Measurements from ENCODE around the gene CCL8. TPM values are rescaled to one million over a fixed set of nuclear protein-coding genes. Genes with fewer than 3 reads are reported as not detected.

Gene CCL8
- polyA plus RNA-seq, 2 donors = 0.08 TPM; not detected in 1

DNA sequence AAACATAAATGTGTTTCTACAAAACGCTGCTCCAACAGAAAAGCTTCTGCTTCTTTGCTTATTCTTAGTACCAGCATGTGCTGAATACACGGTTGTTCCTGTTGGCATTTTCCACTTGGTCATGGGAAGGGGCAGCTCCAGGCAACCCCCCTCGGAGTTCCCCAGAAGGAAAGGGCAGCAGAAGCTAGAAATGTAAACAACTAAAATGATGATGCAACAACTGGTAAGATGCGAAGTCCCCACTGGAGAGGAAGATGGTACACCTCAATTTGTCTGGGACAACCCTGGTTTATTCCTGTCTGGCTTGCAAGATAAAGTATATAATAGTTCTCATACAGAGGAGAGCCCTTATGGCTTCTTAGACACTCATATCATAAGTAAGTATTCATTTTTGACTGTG lies 27.8 kb downstream of the CCL8 start:
- Histone ChIP-seq H3K4me3 (ENCODE audit: low read depth in 1 of 2, low read length in 2 of 2) (no peak overlapping the region), H3K27me3 (ENCODE audit: control insufficient read depth in 1 of 2, insufficient read depth in 2 of 2, low read length in 2 of 2) (no peaks in the 10 kb centered on the region), H3K9me3 (ENCODE audit: control insufficient read depth in 2 of 2, insufficient read depth in 1 of 2, low read depth in 1 of 2, low read length in 1 of 2) (no peaks in the 10 kb centered on the region), H3K4me1 (ENCODE audit: control insufficient read depth in 2 of 2, insufficient read depth in 2 of 2, low read length in 1 of 2) (no peaks in the 10 kb centered on the region), H3K27ac (ENCODE audit: low read depth in 2 of 2, low read length in 1 of 2) (no peak overlapping the region), H3K36me3 (ENCODE audit: control insufficient read depth in 2 of 2, insufficient read depth in 2 of 2, low read length in 1 of 2) (no peaks in the 10 kb centered on the region)
- WGBS, 2 donors = 63 to 66% methylated on average over 4 of the region's 4 CpGs

GRCh38 chr17:34349751-34350150 lies 30.5 kb downstream of the CCL8 start:
- H3K9me3 ChIP-seq (ENCODE audit: control insufficient read depth in 2 of 2, insufficient read depth in 1 of 2, low read depth in 1 of 2, low read length in 1 of 2) = no peaks in the 10 kb centered on the region
- no peaks in the 10 kb centered on the region for H3K27me3 ChIP-seq (ENCODE audit: control insufficient read depth in 1 of 2, insufficient read depth in 2 of 2, low read length in 2 of 2)
- H3K36me3 ChIP-seq (ENCODE audit: control insufficient read depth in 2 of 2, insufficient read depth in 2 of 2, low read length in 1 of 2) = no peaks in the 10 kb centered on the region
- 50 to 56% methylated on average over 4 of the region's 4 CpGs for WGBS, 2 donors
- no peaks in the 10 kb centered on the region for H3K4me1 ChIP-seq (ENCODE audit: control insufficient read depth in 2 of 2, insufficient read depth in 2 of 2, low read length in 1 of 2)
- H3K4me3 ChIP-seq (ENCODE audit: low read depth in 1 of 2, low read length in 2 of 2) = no peak overlapping the region
- H3K27ac ChIP-seq (ENCODE audit: low read depth in 2 of 2, low read length in 1 of 2) = no peak overlapping the region

- no peaks in the 10 kb centered on the region for H3K27me3 ChIP-seq (ENCODE audit: control insufficient read depth in 1 of 2, insufficient read depth in 2 of 2, low read length in 2 of 2)
- no peak overlapping the region for H3K4me3 ChIP-seq (ENCODE audit: low read depth in 1 of 2, low read length in 2 of 2)
- H3K4me1 ChIP-seq (ENCODE audit: control insufficient read depth in 2 of 2, insufficient read depth in 2 of 2, low read length in 1 of 2) = no peaks in the 10 kb centered on the region
- H3K36me3 ChIP-seq (ENCODE audit: control insufficient read depth in 2 of 2, insufficient read depth in 2 of 2, low read length in 1 of 2) = no peaks in the 10 kb centered on the region
- H3K27ac ChIP-seq (ENCODE audit: low read depth in 2 of 2, low read length in 1 of 2) = no peak overlapping the region
- no peaks in the 10 kb centered on the region for H3K9me3 ChIP-seq (ENCODE audit: control insufficient read depth in 2 of 2, insufficient read depth in 1 of 2, low read depth in 1 of 2, low read length in 1 of 2)
- 87 to 92% methylated on average over 1 of the region's 1 CpG for WGBS, 2 donors
Observed at GRCh38 chr17:34351096-34351495, 31.9 kb downstream of the CCL8 start.

GRCh38 chr17:34352191-34352590 lies 33.0 kb downstream of the CCL8 start:
- H3K4me1 ChIP-seq (ENCODE audit: control insufficient read depth in 2 of 2, insufficient read depth in 2 of 2, low read length in 1 of 2) = no peaks in the 10 kb centered on the region
- no peak overlapping the region for H3K27ac ChIP-seq (ENCODE audit: low read depth in 2 of 2, low read length in 1 of 2)
- H3K36me3 ChIP-seq (ENCODE audit: control insufficient read depth in 2 of 2, insufficient read depth in 2 of 2, low read length in 1 of 2) = no peaks in the 10 kb centered on the region
- no peaks in the 10 kb centered on the region for H3K27me3 ChIP-seq (ENCODE audit: control insufficient read depth in 1 of 2, insufficient read depth in 2 of 2, low read length in 2 of 2)
- no peak overlapping the region for H3K4me3 ChIP-seq (ENCODE audit: low read depth in 1 of 2, low read length in 2 of 2)
- no peaks in the 10 kb centered on the region for H3K9me3 ChIP-seq (ENCODE audit: control insufficient read depth in 2 of 2, insufficient read depth in 1 of 2, low read depth in 1 of 2, low read length in 1 of 2)

DNA sequence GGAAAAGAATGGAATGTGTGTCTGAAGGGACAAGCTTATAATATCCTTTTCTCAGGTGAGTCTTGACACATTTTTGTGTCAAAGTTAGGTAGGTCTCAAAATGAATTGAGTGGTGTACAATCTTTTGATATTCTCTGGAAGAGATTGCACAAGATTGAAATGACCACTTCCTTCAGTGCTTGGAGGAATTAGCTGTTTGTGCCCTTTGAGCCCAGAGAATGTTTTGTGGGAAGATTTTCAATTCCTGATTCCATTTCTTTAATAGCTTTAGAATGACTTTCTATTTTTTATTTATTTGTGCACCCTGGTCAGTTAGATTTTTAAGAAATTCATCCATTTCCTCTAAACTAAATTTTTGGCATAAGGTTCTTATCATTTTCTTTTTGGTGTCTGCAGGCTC lies 35.4 kb downstream of the CCL8 start:
- H3K4me3 ChIP-seq (ENCODE audit: low read depth in 1 of 2, low read length in 2 of 2) = no peak overlapping the region
- H3K36me3 ChIP-seq (ENCODE audit: control insufficient read depth in 2 of 2, insufficient read depth in 2 of 2, low read length in 1 of 2) = no peaks in the 10 kb centered on the region
- H3K27ac ChIP-seq (ENCODE audit: low read depth in 2 of 2, low read length in 1 of 2) = no peak overlapping the region
- H3K27me3 ChIP-seq (ENCODE audit: control insufficient read depth in 1 of 2, insufficient read depth in 2 of 2, low read length in 2 of 2) = no peaks in the 10 kb centered on the region
- no peaks in the 10 kb centered on the region for H3K9me3 ChIP-seq (ENCODE audit: control insufficient read depth in 2 of 2, insufficient read depth in 1 of 2, low read depth in 1 of 2, low read length in 1 of 2)
- H3K4me1 ChIP-seq (ENCODE audit: control insufficient read depth in 2 of 2, insufficient read depth in 2 of 2, low read length in 1 of 2) = no peaks in the 10 kb centered on the region

- Histone ChIP-seq H3K27ac (ENCODE audit: low read depth in 2 of 2, low read length in 1 of 2) (no peak within 1 kb of the TSS), H3K4me3 (ENCODE audit: low read depth in 1 of 2, low read length in 2 of 2) (no peak within 1 kb of the TSS), H3K4me1 (ENCODE audit: control insufficient read depth in 2 of 2, insufficient read depth in 2 of 2, low read length in 1 of 2) (no peaks in the 10 kb centered on the region), H3K36me3 (ENCODE audit: control insufficient read depth in 2 of 2, insufficient read depth in 2 of 2, low read length in 1 of 2) (no peaks in the 10 kb centered on the region), H3K9me3 (ENCODE audit: control insufficient read depth in 2 of 2, insufficient read depth in 1 of 2, low read depth in 1 of 2, low read length in 1 of 2) (no peaks in the 10 kb centered on the region), H3K27me3 (ENCODE audit: control insufficient read depth in 1 of 2, insufficient read depth in 2 of 2, low read length in 2 of 2) (no peaks in the 10 kb centered on the region)
- 90 to 92% methylated on average over 5 of the region's 5 CpGs for WGBS, 2 donors
Observed at GRCh38 chr17:34356194-34356593, 37.0 kb downstream of the CCL8 start, which contains the start of gene CCL13. Gene CCL13, plus strand, starts transcription at chr17:34356480. Its CDS starts 47 bp downstream, at chr17:34356527.

DNA sequence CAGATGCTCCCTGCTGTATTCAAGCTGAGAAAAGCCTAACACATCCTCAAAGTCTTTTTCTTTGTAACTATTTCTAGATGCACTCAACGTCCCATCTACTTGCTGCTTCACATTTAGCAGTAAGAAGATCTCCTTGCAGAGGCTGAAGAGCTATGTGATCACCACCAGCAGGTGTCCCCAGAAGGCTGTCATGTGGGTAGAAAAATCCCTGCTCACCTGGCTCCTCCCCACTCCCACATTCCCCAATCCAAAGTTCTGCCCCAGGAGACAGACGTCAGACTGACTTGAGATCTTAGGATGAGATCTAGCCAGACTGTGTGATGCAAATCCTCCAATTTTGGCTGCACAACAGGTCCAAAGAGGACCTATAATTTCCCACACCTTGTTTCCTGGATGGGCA lies 38.2 kb downstream of the CCL8 start:
- Histone ChIP-seq H3K36me3 (ENCODE audit: control insufficient read depth in 2 of 2, insufficient read depth in 2 of 2, low read length in 1 of 2) (no peaks in the 10 kb centered on the region), H3K9me3 (ENCODE audit: control insufficient read depth in 2 of 2, insufficient read depth in 1 of 2, low read depth in 1 of 2, low read length in 1 of 2) (no peaks in the 10 kb centered on the region), H3K27me3 (ENCODE audit: control insufficient read depth in 1 of 2, insufficient read depth in 2 of 2, low read length in 2 of 2) (no peaks in the 10 kb centered on the region), H3K4me3 (ENCODE audit: low read depth in 1 of 2, low read length in 2 of 2) (no peak overlapping the region), H3K27ac (ENCODE audit: low read depth in 2 of 2, low read length in 1 of 2) (no peak overlapping the region), H3K4me1 (ENCODE audit: control insufficient read depth in 2 of 2, insufficient read depth in 2 of 2, low read length in 1 of 2) (no peaks in the 10 kb centered on the region)
- 68 to 80% methylated on average over 2 of the region's 2 CpGs for WGBS, 2 donors

DNA sequence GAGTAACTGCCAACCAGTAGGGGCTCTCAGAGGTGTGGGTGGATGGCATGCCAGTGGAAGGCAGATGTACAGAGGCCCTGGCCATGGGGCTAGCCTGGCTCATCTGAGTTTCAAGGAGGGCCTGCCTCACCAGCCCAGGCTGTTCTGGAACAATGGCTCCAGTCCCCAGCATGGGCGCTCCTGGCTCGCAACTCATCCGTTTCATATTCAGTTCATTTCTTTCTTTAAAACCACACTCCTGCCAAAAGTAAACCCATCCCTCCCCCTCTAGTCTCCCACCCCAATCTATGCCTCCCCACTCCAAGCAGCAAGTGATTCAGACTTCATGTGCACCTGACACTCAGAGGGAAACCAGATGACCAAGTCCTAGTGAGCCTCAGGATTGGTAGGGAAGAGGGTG lies 39.4 kb downstream of the CCL8 start:
- Histone ChIP-seq H3K4me1 (ENCODE audit: control insufficient read depth in 2 of 2, insufficient read depth in 2 of 2, low read length in 1 of 2) (no peaks in the 10 kb centered on the region), H3K9me3 (ENCODE audit: control insufficient read depth in 2 of 2, insufficient read depth in 1 of 2, low read depth in 1 of 2, low read length in 1 of 2) (no peaks in the 10 kb centered on the region), H3K4me3 (ENCODE audit: low read depth in 1 of 2, low read length in 2 of 2) (no peak overlapping the region), H3K27me3 (ENCODE audit: control insufficient read depth in 1 of 2, insufficient read depth in 2 of 2, low read length in 2 of 2) (no peaks in the 10 kb centered on the region), H3K27ac (ENCODE audit: low read depth in 2 of 2, low read length in 1 of 2) (no peak overlapping the region), H3K36me3 (ENCODE audit: control insufficient read depth in 2 of 2, insufficient read depth in 2 of 2, low read length in 1 of 2) (no peaks in the 10 kb centered on the region)
- 87 to 96% methylated on average over 3 of the region's 3 CpGs for WGBS, 2 donors

DNA sequence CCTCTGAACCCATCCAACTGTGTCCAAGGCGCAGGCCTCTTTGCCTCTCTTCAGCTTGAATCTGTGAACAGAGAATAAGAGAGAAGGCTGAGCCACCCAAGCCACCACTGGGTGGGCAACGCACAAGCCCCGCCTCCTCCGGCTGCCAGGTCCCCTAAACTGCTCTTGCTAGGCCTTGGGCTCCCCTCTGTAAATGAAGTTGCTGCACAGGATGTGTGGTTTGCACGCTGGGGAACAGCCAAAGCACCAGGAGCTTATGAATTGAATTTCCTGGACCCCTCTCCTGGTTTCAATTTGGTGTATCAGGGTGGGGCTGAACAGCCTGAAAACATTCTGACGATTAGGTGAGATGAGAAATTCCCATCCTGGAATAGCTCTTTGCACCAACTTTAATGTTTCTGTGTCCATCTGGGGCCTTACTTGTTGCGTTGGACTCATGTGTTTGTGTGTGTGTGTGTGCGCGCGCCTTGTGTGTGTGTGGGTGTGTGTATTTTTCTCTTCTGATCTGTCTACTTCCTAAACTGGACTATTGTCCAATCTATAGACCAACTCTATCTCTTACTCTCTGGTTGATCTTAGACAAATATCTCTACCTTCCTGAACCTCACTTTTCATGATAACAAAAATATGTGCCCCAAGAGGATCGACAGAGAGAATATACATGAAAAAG lies 41.5 kb downstream of the CCL8 start:
- no peaks in the 10 kb centered on the region for H3K27me3 ChIP-seq (ENCODE audit: control insufficient read depth in 1 of 2, insufficient read depth in 2 of 2, low read length in 2 of 2)
- H3K27ac ChIP-seq (ENCODE audit: low read depth in 2 of 2, low read length in 1 of 2) = no peak overlapping the region
- H3K4me3 ChIP-seq (ENCODE audit: low read depth in 1 of 2, low read length in 2 of 2) = no peak overlapping the region
- H3K9me3 ChIP-seq (ENCODE audit: control insufficient read depth in 2 of 2, insufficient read depth in 1 of 2, low read depth in 1 of 2, low read length in 1 of 2) = no peaks in the 10 kb centered on the region
- no peaks in the 10 kb centered on the region for H3K36me3 ChIP-seq (ENCODE audit: control insufficient read depth in 2 of 2, insufficient read depth in 2 of 2, low read length in 1 of 2)
- H3K4me1 ChIP-seq (ENCODE audit: control insufficient read depth in 2 of 2, insufficient read depth in 2 of 2, low read length in 1 of 2) = no peaks in the 10 kb centered on the region
- WGBS, 2 donors = 79 to 80% methylated on average over 11 of the region's 11 CpGs

- H3K27ac ChIP-seq (ENCODE audit: low read depth in 2 of 2, low read length in 1 of 2) = no peak overlapping the region
- no peaks in the 10 kb centered on the region for H3K36me3 ChIP-seq (ENCODE audit: control insufficient read depth in 2 of 2, insufficient read depth in 2 of 2, low read length in 1 of 2)
- no peaks in the 10 kb centered on the region for H3K9me3 ChIP-seq (ENCODE audit: control insufficient read depth in 2 of 2, insufficient read depth in 1 of 2, low read depth in 1 of 2, low read length in 1 of 2)
- H3K4me1 ChIP-seq (ENCODE audit: control insufficient read depth in 2 of 2, insufficient read depth in 2 of 2, low read length in 1 of 2) = no peaks in the 10 kb centered on the region
- H3K4me3 ChIP-seq (ENCODE audit: low read depth in 1 of 2, low read length in 2 of 2) = no peak overlapping the region
- WGBS, 2 donors = 15 to 22% methylated on average over 8 of the region's 8 CpGs
- H3K27me3 ChIP-seq (ENCODE audit: control insufficient read depth in 1 of 2, insufficient read depth in 2 of 2, low read length in 2 of 2) = no peaks in the 10 kb centered on the region
Observed at GRCh38 chr17:34361478-34362061, 42.3 kb downstream of the CCL8 start.
